Panc1 (cell line): Measurements from ENCODE around the gene MRPL44. TPM values are rescaled to one million over a fixed set of nuclear protein-coding genes. Genes with fewer than 3 reads are reported as not detected.

ENCODE experiments used
- ATAC-seq: fragments of 200-7000 bp; cut with Tn5 transposase; 2 replicates; pipeline ENCODE4 v1.9.1; 2020; ENCODE audit warnings: mild to moderate bottlenecking, moderate library complexity
- BruUV-seq: library from RNA; stranded (reverse); fragments of 400-500 nt; replicated peaks from 2 replicates; lab custom pipeline; 2021; lab: Mats Ljungman, UMichigan
- CTCF ChIA-PET: fragments of 300-600 bp; sonication (Branson Sonifier 250); formaldehyde crosslinking; loops from one replicate; lab custom pipeline; 2022; ENCODE audit warnings: antibody characterized with exemption; lab: Charles Lee
- POLR2A ChIA-PET: fragments of 300-600 bp; sonication (Branson Sonifier 250); formaldehyde crosslinking; loops from one replicate; lab custom pipeline; 2022; ENCODE audit warnings: antibody characterized with exemption; lab: Charles Lee
- DNase-seq: peaks from one replicate; pipeline ENCODE4 v3.0.0-alpha.2; 2010; ENCODE audit warnings: low read depth, low spot score
- H3K27ac ChIP-seq: 2 replicates; pipeline ENCODE4 v1.5.1; 2011; ENCODE audit warnings: mild to moderate bottlenecking, low read length, inconsistent platforms
- H3K27me3 ChIP-seq: fragments of 200-500 bp; sonication (Bioruptor generic); 2 replicates; pipeline ENCODE4 v1.6.0; 2014; ENCODE audit warnings: low read length, inconsistent platforms; ENCODE audit not compliant: control insufficient read depth, insufficient read depth
- H3K36me3 ChIP-seq: fragments of 200-500 bp; sonication (Bioruptor generic); 2 replicates; pipeline ENCODE4 v1.5.1; 2014; ENCODE audit warnings: inconsistent platforms, mild to moderate bottlenecking, low read length, moderate library complexity; ENCODE audit not compliant: control insufficient read depth, insufficient read depth
- H3K4me1 ChIP-seq: 2 replicates; pipeline ENCODE4 v1.5.1; 2011; ENCODE audit warnings: inconsistent platforms, mild to moderate bottlenecking, low read length, moderate library complexity; ENCODE audit not compliant: control insufficient read depth, insufficient read depth
- H3K4me3 ChIP-seq, 2 experiments: 2 replicates each; pipeline ENCODE4 v1.5.1; 2011 to 2012; ENCODE audit warnings: low read depth in 2 of 2, low read length in 2 of 2, mild to moderate bottlenecking in 2 of 2, inconsistent platforms in 1 of 2, moderate library complexity in 1 of 2
- H3K9me3 ChIP-seq: fragments of 200-500 bp; sonication (Bioruptor generic); 2 replicates; pipeline ENCODE4 v1.5.1; 2014; ENCODE audit warnings: low read depth, mild to moderate bottlenecking, inconsistent platforms, low read length, moderate library complexity; ENCODE audit not compliant: control insufficient read depth, insufficient read depth
- POLR2AphosphoS5 ChIP-seq: IDR thresholded peaks from 2 replicates; pipeline ENCODE4 v1.6.1; 2012; ENCODE audit warnings: mild to moderate bottlenecking, low read depth, low read length, moderate library complexity
- REST ChIP-seq, 2 experiments: IDR thresholded peaks; 2 replicates each; pipeline ENCODE4 v1.6.1; 2011 to 2012; ENCODE audit warnings: low read depth in 2 of 2, control low read depth in 1 of 2, low read length in 1 of 2, mild to moderate bottlenecking in 1 of 2, moderate library complexity in 1 of 2; ENCODE audit not compliant: insufficient read depth in 1 of 2
- SIN3A ChIP-seq: IDR thresholded peaks from 2 replicates; pipeline ENCODE4 v1.6.1; 2012; ENCODE audit warnings: low read depth, mild to moderate bottlenecking, low read length, moderate library complexity, borderline replicate concordance; ENCODE audit not compliant: insufficient read depth
- TCF7L2 ChIP-seq: IDR thresholded peaks from 2 replicates; pipeline ENCODE4 v1.6.1; 2011; ENCODE audit warnings: mild to moderate bottlenecking, low read depth, low read length, inconsistent platforms
- in situ Hi-C: cut with HindIII; loops from 2 replicates; pipeline ENCODE4 v1.10.0; 2016; ENCODE audit warnings: low sequenced_read_pairs, low pct_unique_long_range_greater_than_20kb
- intact Hi-C: fragments of 100-400 bp; cut with micrococcal nuclease; formaldehyde crosslinking; loops from one replicate; pipeline ENCODE4 v1.10.0; 2022; ENCODE audit not compliant: unreplicated experiment
- total RNA-seq: library from RNA; stranded (reverse); gene quantifications from one replicate; pipeline ENCODE4 v1.2.1, GENCODE V29; 2021; ENCODE audit not compliant: unreplicated experiment
- TF ChIP-seq, protein P1 (sequence below): fragments of 450-650 bp; IDR thresholded peaks from 2 replicates; pipeline ENCODE4 v1.5.1; 2017; ENCODE audit warnings: mild to moderate bottlenecking

MRPL44 gene
- total RNA-seq, 1 experiment from 2014 or later = 27.8 TPM

GRCh38 chr2:223921204-223921603 lies 36.1 kb upstream of the MRPL44 start:
- Histone ChIP-seq H3K4me1 (no peaks in the 10 kb centered on the region), H3K36me3 (no peaks in the 10 kb centered on the region), H3K27ac (no peak overlapping the region), H3K4me3 (no peak overlapping the region), H3K27me3 (no peaks in the 10 kb centered on the region), H3K9me3 (no peaks in the 10 kb centered on the region)
- in situ Hi-C loops (no loop called here), intact Hi-C loops (no loop called here)
- ChIA-PET CTCF (no interaction called here), POLR2A (interaction anchor here (0.5 kb wide), 1 partner anchor 1080 kb away, joined by 5 read pairs; no protein-coding TSS in a partner anchor)
- ATAC-seq = no peak
- no TSS peak for BruUV-seq
- DNase-seq = no peak
- TF ChIP-seq SIN3A (no peak), REST (IDR thresholded peaks at IDR 0.05; ENCODE audit: insufficient read depth in 1 of 2, low read depth in 2 of 2, low read length in 1 of 2) (no peak), POLR2AphosphoS5 (no peak), TCF7L2 (no peak)
- TF ChIP-seq, protein P1, sequence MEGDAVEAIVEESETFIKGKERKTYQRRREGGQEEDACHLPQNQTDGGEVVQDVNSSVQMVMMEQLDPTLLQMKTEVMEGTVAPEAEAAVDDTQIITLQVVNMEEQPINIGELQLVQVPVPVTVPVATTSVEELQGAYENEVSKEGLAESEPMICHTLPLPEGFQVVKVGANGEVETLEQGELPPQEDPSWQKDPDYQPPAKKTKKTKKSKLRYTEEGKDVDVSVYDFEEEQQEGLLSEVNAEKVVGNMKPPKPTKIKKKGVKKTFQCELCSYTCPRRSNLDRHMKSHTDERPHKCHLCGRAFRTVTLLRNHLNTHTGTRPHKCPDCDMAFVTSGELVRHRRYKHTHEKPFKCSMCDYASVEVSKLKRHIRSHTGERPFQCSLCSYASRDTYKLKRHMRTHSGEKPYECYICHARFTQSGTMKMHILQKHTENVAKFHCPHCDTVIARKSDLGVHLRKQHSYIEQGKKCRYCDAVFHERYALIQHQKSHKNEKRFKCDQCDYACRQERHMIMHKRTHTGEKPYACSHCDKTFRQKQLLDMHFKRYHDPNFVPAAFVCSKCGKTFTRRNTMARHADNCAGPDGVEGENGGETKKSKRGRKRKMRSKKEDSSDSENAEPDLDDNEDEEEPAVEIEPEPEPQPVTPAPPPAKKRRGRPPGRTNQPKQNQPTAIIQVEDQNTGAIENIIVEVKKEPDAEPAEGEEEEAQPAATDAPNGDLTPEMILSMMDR = no peak

GRCh38 chr2:223922308-223922707 lies 35.0 kb upstream of the MRPL44 start:
- ATAC-seq (no peak), DNase-seq (no peak)
- H3K9me3 ChIP-seq = peaks cover 3% of the 10 kb centered on the region; the same call in 1 of the 2 replicates
- ChIA-PET POLR2A (interaction anchor here (0.6 kb wide), 1 partner anchor 20 kb away, joined by 3 read pairs; no protein-coding TSS in a partner anchor), CTCF (no interaction called here)
- H3K4me3 ChIP-seq = no peak overlapping the region
- no peaks in the 10 kb centered on the region for H3K27me3 ChIP-seq
- no peaks in the 10 kb centered on the region for H3K36me3 ChIP-seq
- TF ChIP-seq, protein P1 = no peak
- TF ChIP-seq TCF7L2 (no peak), POLR2AphosphoS5 (no peak), SIN3A (no peak), REST (IDR thresholded peaks at IDR 0.05; ENCODE audit: insufficient read depth in 1 of 2, low read depth in 2 of 2, low read length in 1 of 2) (no peak)
- intact Hi-C loops = no loop called here
- no peaks in the 10 kb centered on the region for H3K4me1 ChIP-seq
- H3K27ac ChIP-seq = no peak overlapping the region
- BruUV-seq = no TSS peak
- in situ Hi-C loops = no loop called here
